Chondrocyte (in vitro differentiated cells): ENCODE data around the gene SOAT2. TPM values are rescaled to one million over a fixed set of nuclear protein-coding genes. Genes with fewer than 3 reads are reported as not detected.
A peak's percentile ranks its signal among the peaks of the same experiment; 100 is the strongest.

Experiments used
- DNase-seq: peaks from one replicate; pipeline ENCODE4 v3.0.0; 2021; ENCODE audit warnings: mixed read lengths, low spot score
- H3K27ac Mint-ChIP-seq: one replicate; pipeline ENCODE4 v1.8.0; 2021; ENCODE audit warnings: mild to moderate bottlenecking, moderate library complexity, mixed read lengths; ENCODE audit not compliant: unreplicated experiment
- H3K27me3 Mint-ChIP-seq: 2 replicates; pipeline ENCODE4 v1.8.0; 2021; ENCODE audit warnings: low read depth, mixed read lengths
- H3K36me3 Mint-ChIP-seq: 2 replicates; pipeline ENCODE4 v1.8.0; 2021; ENCODE audit warnings: low read depth, mixed read lengths
- H3K4me1 Mint-ChIP-seq: 2 replicates; pipeline ENCODE4 v1.8.0; 2021; ENCODE audit warnings: low read depth, mild to moderate bottlenecking, mixed read lengths
- H3K4me3 Mint-ChIP-seq: one replicate; pipeline ENCODE4 v1.8.0; 2021; ENCODE audit warnings: mild to moderate bottlenecking, moderate library complexity, mixed read lengths; ENCODE audit not compliant: unreplicated experiment
- H3K9me3 Mint-ChIP-seq: 2 replicates; pipeline ENCODE4 v1.8.0; 2021; ENCODE audit warnings: low read depth, mixed read lengths
- CTCF ChIP-seq: fragments of 200-600 bp; sonication (generic); IDR thresholded peaks from 2 replicates; pipeline ENCODE4 v1.5.0; 2021; ENCODE audit warnings: antibody characterized with exemption, mild to moderate bottlenecking, moderate library complexity
- total RNA-seq: library from RNA; stranded (reverse); gene quantifications from 3 replicates; pipeline ENCODE4 v1.2.1, GENCODE V29; 2021

Gene SOAT2
- total RNA-seq, 1 donor from 2014 or later = not detected

- peak; percentile 84 for DNase-seq
- no peak for TF ChIP-seq CTCF
- Mint-ChIP-seq H3K4me3 (no peak overlapping the region), H3K4me1 (peaks cover 74% of the 10 kb centered on the region), H3K9me3 (no peaks in the 10 kb centered on the region), H3K27ac (peak overlapping the region; percentile 97), H3K27me3 (no peaks in the 10 kb centered on the region), H3K36me3 (peaks cover 27% of the 10 kb centered on the region)
Observed at GRCh38 chr12:53060721-53061276, 42.5 kb upstream of the SOAT2 start.

- Mint-ChIP-seq H3K27me3 (no peaks in the 10 kb centered on the region), H3K9me3 (no peaks in the 10 kb centered on the region), H3K4me3 (no peak overlapping the region), H3K4me1 (peaks cover 75% of the 10 kb centered on the region), H3K36me3 (peaks cover 31% of the 10 kb centered on the region), H3K27ac (peak overlapping the region; percentile 97)
- DNase-seq = peak; percentile 83
- TF ChIP-seq CTCF = peak; percentile 48
Observed at GRCh38 chr12:53061404-53062010, 41.8 kb upstream of the SOAT2 start.

GRCh38 chr12:53062011-53062961 is 41.0 kb upstream of the SOAT2 start:
- H3K27me3 Mint-ChIP-seq = no peaks in the 10 kb centered on the region
- TF ChIP-seq CTCF = no peak
- peaks cover 75% of the 10 kb centered on the region for H3K4me1 Mint-ChIP-seq
- H3K36me3 Mint-ChIP-seq = peaks cover 29% of the 10 kb centered on the region
- H3K27ac Mint-ChIP-seq = peak overlapping the region; percentile 97
- H3K9me3 Mint-ChIP-seq = no peaks in the 10 kb centered on the region
- peak; percentile 66 for DNase-seq
- no peak overlapping the region for H3K4me3 Mint-ChIP-seq

- TF ChIP-seq CTCF = no peak
- DNase-seq = peak; percentile 68
- Mint-ChIP-seq H3K27ac (peak overlapping the region; percentile 97), H3K27me3 (no peaks in the 10 kb centered on the region), H3K4me3 (no peak overlapping the region), H3K4me1 (peaks cover 70% of the 10 kb centered on the region), H3K9me3 (no peaks in the 10 kb centered on the region), H3K36me3 (peaks cover 24% of the 10 kb centered on the region)
Observed at GRCh38 chr12:53062977-53063707, 40.1 kb upstream of the SOAT2 start.
